IMR-90 (cell line): ENCODE measurements around the gene ANKRD9. TPM values are rescaled to one million over a fixed set of nuclear protein-coding genes. Genes with fewer than 3 reads are reported as not detected.

Experiments
- ATAC-seq: fragments of 200-7000 bp; cut with Tn5 transposase; 2 replicates; pipeline ENCODE4 v1.9.1; 2020; ENCODE audit warnings: low read depth, mild to moderate bottlenecking, moderate library complexity
- BruUV-seq: library from RNA; stranded (reverse); fragments of 400-500 nt; replicated peaks from 2 replicates; lab custom pipeline; 2021; lab: Mats Ljungman, UMichigan
- CTCF ChIA-PET: fragments of 300-600 bp; formaldehyde crosslinking; extraction: SDS; loops from one replicate; lab custom pipeline; 2021; ENCODE audit warnings: antibody characterized with exemption; lab: Yijun Ruan, JAX
- POLR2A ChIA-PET: fragments of 300-600 bp; sonication (Branson Sonifier 250); formaldehyde crosslinking; loops from one replicate; lab custom pipeline; 2022; ENCODE audit warnings: antibody characterized with exemption; ENCODE audit not compliant: unreplicated experiment; lab: Charles Lee
- DNase-seq: peaks from one replicate; pipeline ENCODE4 v3.0.0; 2013
- H2AFZ ChIP-seq: replicated peaks from 2 replicates; pipeline ENCODE3; 2013; ENCODE audit warnings: low read length, mild to moderate bottlenecking; ENCODE audit not compliant: poor library complexity
- H2AK5ac ChIP-seq: 2 replicates; pipeline ENCODE4 v1.6.1; 2013; ENCODE audit warnings: low read depth, low read length, inconsistent platforms
- H2AK9ac ChIP-seq: replicated peaks from 2 replicates; pipeline ENCODE3; 2013; ENCODE audit warnings: mild to moderate bottlenecking, low read depth, low read length, moderate library complexity; ENCODE audit not compliant: poor library complexity
- H2BK120ac ChIP-seq: 2 replicates; pipeline ENCODE4 v1.6.1; 2013; ENCODE audit warnings: low read depth, low read length, inconsistent platforms
- H2BK15ac ChIP-seq: 3 replicates; pipeline ENCODE4 v1.6.1; 2013; ENCODE audit warnings: low read depth, low read length, inconsistent platforms
- H2BK20ac ChIP-seq: 2 replicates; pipeline ENCODE4 v1.6.1; 2013; ENCODE audit warnings: low read depth, mild to moderate bottlenecking, inconsistent platforms, low read length, moderate library complexity
- H2BK5ac ChIP-seq: 2 replicates; pipeline ENCODE4 v1.6.1; 2013; ENCODE audit warnings: mild to moderate bottlenecking, low read depth, low read length, inconsistent platforms; ENCODE audit not compliant: poor library complexity, severe bottlenecking
- H3K14ac ChIP-seq: replicated peaks from 2 replicates; pipeline ENCODE4 v1.6.1; 2013; ENCODE audit warnings: low read depth, low read length, inconsistent platforms
- H3K18ac ChIP-seq: 2 replicates; pipeline ENCODE4 v1.6.1; 2013; ENCODE audit warnings: low read depth, low read length, control low read depth
- H3K23ac ChIP-seq: 2 replicates; pipeline ENCODE4 v1.6.1; 2013; ENCODE audit warnings: low read depth, low read length, inconsistent platforms
- H3K27ac ChIP-seq: 2 replicates; pipeline ENCODE4 v1.5.1; 2013; ENCODE audit warnings: mild to moderate bottlenecking, control low read depth, low read length; ENCODE audit not compliant: insufficient read depth
- H3K27me3 ChIP-seq: 2 replicates; pipeline ENCODE4 v1.6.1; 2013; ENCODE audit warnings: low read length; ENCODE audit not compliant: control insufficient read depth, insufficient read depth
- H3K36me3 ChIP-seq: 2 replicates; pipeline ENCODE4 v1.6.1; 2013; ENCODE audit warnings: low read length, mixed read lengths; ENCODE audit not compliant: control insufficient read depth, insufficient read depth
- H3K4ac ChIP-seq: 2 replicates; pipeline ENCODE4 v1.6.1; 2013; ENCODE audit warnings: low read depth, low read length, inconsistent platforms
- H3K4me1 ChIP-seq: 2 replicates; pipeline ENCODE4 v1.6.1; 2013; ENCODE audit warnings: low read length, mixed read lengths; ENCODE audit not compliant: control insufficient read depth, insufficient read depth
- H3K4me2 ChIP-seq: 2 replicates; pipeline ENCODE4 v1.6.1; 2013; ENCODE audit warnings: low read depth, mild to moderate bottlenecking, control low read depth, low read length, moderate library complexity
- H3K4me3 ChIP-seq: 2 replicates; pipeline ENCODE4 v1.5.1; 2013; ENCODE audit warnings: low read depth, mild to moderate bottlenecking, control low read depth, low read length, moderate library complexity; ENCODE audit not compliant: insufficient read depth
- H3K56ac ChIP-seq: 2 replicates; pipeline ENCODE4 v1.6.1; 2013; ENCODE audit warnings: low read length, inconsistent platforms; ENCODE audit not compliant: insufficient read depth; ENCODE audit errors: extremely low read depth
- H3K79me1 ChIP-seq, 2 experiments: 2 replicates each; pipeline ENCODE4 v1.6.1; 2013; ENCODE audit warnings: low read length in 2 of 2, inconsistent platforms in 1 of 2, low read depth in 1 of 2
- H3K9ac ChIP-seq: 2 replicates; pipeline ENCODE4 v1.6.1; 2013; ENCODE audit warnings: low read depth, low read length, control low read depth
- H3K9me1 ChIP-seq: 2 replicates; pipeline ENCODE4 v1.6.1; 2013; ENCODE audit warnings: low read length, inconsistent platforms; ENCODE audit not compliant: insufficient read depth
- H3K9me3 ChIP-seq: 2 replicates; pipeline ENCODE4 v1.6.1; 2013; ENCODE audit warnings: low read length; ENCODE audit not compliant: control insufficient read depth, insufficient read depth
- H4K20me1 ChIP-seq: 2 replicates; pipeline ENCODE4 v1.6.1; 2013; ENCODE audit warnings: low read length, inconsistent platforms; ENCODE audit not compliant: insufficient read depth
- H4K5ac ChIP-seq: 2 replicates; pipeline ENCODE4 v1.6.1; 2013; ENCODE audit warnings: mild to moderate bottlenecking, low read depth, low read length, control low read depth
- H4K8ac ChIP-seq, 2 experiments: 2 replicates each; pipeline ENCODE4 v1.6.1; 2013; ENCODE audit warnings: low read depth in 2 of 2, low read length in 2 of 2, control low read depth in 1 of 2, inconsistent platforms in 1 of 2
- H4K91ac ChIP-seq: 2 replicates; pipeline ENCODE4 v1.6.1; 2013; ENCODE audit warnings: low read depth, low read length, inconsistent platforms; ENCODE audit not compliant: insufficient read depth
- BHLHE40 ChIP-seq: fragments of 150-350 bp; IDR thresholded peaks from 2 replicates; pipeline ENCODE4 v1.6.1; 2016; ENCODE audit warnings: mild to moderate bottlenecking, low read depth, low read length
- CEBPB ChIP-seq: IDR thresholded peaks from 2 replicates; pipeline ENCODE4 v1.6.1; 2012; ENCODE audit warnings: low read depth, low read length, improper control_type of control experiment
- FOS ChIP-seq: fragments of 150-350 bp; IDR thresholded peaks from 2 replicates; pipeline ENCODE4 v1.6.1; 2016; ENCODE audit warnings: low read depth, low read length
- MAFK ChIP-seq: IDR thresholded peaks from 2 replicates; pipeline ENCODE4 v1.6.1; 2012; ENCODE audit warnings: low read depth, low read length, improper control_type of control experiment
- MAZ ChIP-seq: IDR thresholded peaks from 2 replicates; pipeline ENCODE4 v1.6.1; 2012; ENCODE audit warnings: low read depth, mild to moderate bottlenecking, low read length, improper control_type of control experiment, moderate library complexity, borderline replicate concordance
- POLR2A ChIP-seq: IDR thresholded peaks from 2 replicates; pipeline ENCODE4 v1.6.1; 2012; ENCODE audit warnings: mild to moderate bottlenecking, low read depth, low read length
- RAD21 ChIP-seq: IDR thresholded peaks from 2 replicates; pipeline ENCODE4 v1.6.1; 2012; ENCODE audit warnings: low read length, improper control_type of control experiment
- RCOR1 ChIP-seq: IDR thresholded peaks from 2 replicates; pipeline ENCODE4 v1.6.1; 2012; ENCODE audit warnings: mild to moderate bottlenecking, low read length, improper control_type of control experiment; ENCODE audit not compliant: insufficient replicate concordance
- RFX5 ChIP-seq: IDR thresholded peaks from 2 replicates; pipeline ENCODE4 v1.8.0; 2012; ENCODE audit warnings: low read depth, mild to moderate bottlenecking, low read length, moderate library complexity
- SMC3 ChIP-seq: fragments of 150-350 bp; IDR thresholded peaks from 2 replicates; pipeline ENCODE4 v1.6.1; 2016; ENCODE audit warnings: low read depth, mild to moderate bottlenecking, antibody characterized with exemption, low read length, moderate library complexity
- USF2 ChIP-seq: fragments of 150-350 bp; IDR thresholded peaks from 2 replicates; pipeline ENCODE4 v1.6.1; 2017; ENCODE audit warnings: mild to moderate bottlenecking, antibody characterized with exemption, low read length, low read depth
- WGBS, 2 experiments: methylation state at CpG; one replicate each; pipeline versions ENCODE4 v1.1.5 to v1.1.7; 2013; ENCODE audit warnings: missing lambda C conversion rate in 2 of 2; ENCODE audit not compliant: insufficient read length in 1 of 2; ENCODE audit errors: extremely low coverage in 2 of 2; 5-methylcytosine and 5-hydroxymethylcytosine counted together
- dilution Hi-C: fragments of 300-500 bp; cut with HindIII; formaldehyde crosslinking; loops from one replicate; pipeline ENCODE4 v1.14.3; 2018; ENCODE audit warnings: low sequenced_read_pairs; ENCODE audit not compliant: unreplicated experiment
- in situ Hi-C: fragments of 300-500 bp; cut with MboI; formaldehyde crosslinking; loops from 3 replicates; pipeline ENCODE4 v1.14.3; 2019; ENCODE audit warnings: low sequenced_read_pairs, inconsistent platforms, mixed read lengths
- intact Hi-C: fragments of 100-400 bp; cut with micrococcal nuclease; formaldehyde crosslinking; loops from 2 replicates; pipeline ENCODE4 v1.10.0; 2022
- polyA plus RNA-seq, 3 experiments: library from polyadenylated mRNA; depleted of rRNA; stranded (reverse); fragments of >200 nt; gene quantifications; 2 replicates each; pipeline ENCODE4 v1.2.3, GENCODE V29; 2012; ENCODE audit warnings: low replicate concordance in 1 of 3
- total RNA-seq: library from RNA; depleted of rRNA; stranded (reverse); fragments of >200 nt; gene quantifications from 2 replicates; pipeline ENCODE4 v1.2.3, GENCODE V29; 2012

Gene ANKRD9
- total and polyA plus RNA-seq, 2 of the 4 experiments (the other 2 are of a cell fraction), result 3.9 to 15.7 TPM

GRCh38 chr14:102506626-102506925, 3.0 kb downstream of the ANKRD9 start:
- no peaks in the 10 kb centered on the region for H4K20me1 ChIP-seq
- dilution Hi-C loops, result no loop called here
- no peak for TF ChIP-seq MAFK
- no peak for TF ChIP-seq RAD21
- no peak for TF ChIP-seq SMC3
- no peak for TF ChIP-seq FOS
- no peak for TF ChIP-seq USF2
- TF ChIP-seq RCOR1, result no peak
- TF ChIP-seq BHLHE40, result no peak
- TF ChIP-seq CEBPB, result no peak
- no peak for TF ChIP-seq POLR2A
- TF ChIP-seq MAZ, result no peak
- TF ChIP-seq RFX5, result no peak
- H3K4me3 ChIP-seq, result no peak overlapping the region
- H3K27ac ChIP-seq, result no peak overlapping the region
- H3K9ac ChIP-seq, result no peak overlapping the region
- no peaks in the 10 kb centered on the region for H3K9me3 ChIP-seq
- no peak overlapping the region for H3K4ac ChIP-seq
- H3K79me1 ChIP-seq, result peaks cover 11 to 16% of the 10 kb centered on the region in 2 experiments
- H3K36me3 ChIP-seq, result peaks cover 13% of the 10 kb centered on the region
- POLR2A ChIA-PET, result no interaction called here
- H3K23ac ChIP-seq, result no peak overlapping the region
- H3K4me2 ChIP-seq, result no peak overlapping the region
- no peak overlapping the region for H4K8ac ChIP-seq
- no peak overlapping the region for H2BK15ac ChIP-seq
- no peak overlapping the region for H2BK120ac ChIP-seq
- no peak overlapping the region for H4K91ac ChIP-seq
- WGBS, 2 experiments, result 96% methylated on average over 7 of the region's 11 CpGs; no CpG with 5 or more reads in 1 of the 2 experiments
- H2AFZ ChIP-seq, result no peak overlapping the region
- no peak overlapping the region for H4K5ac ChIP-seq
- no peaks in the 10 kb centered on the region for H3K27me3 ChIP-seq
- no peak overlapping the region for H2AK5ac ChIP-seq
- ATAC-seq, result no peak
- H3K4me1 ChIP-seq, result peaks cover 8% of the 10 kb centered on the region
- H2BK5ac ChIP-seq, result no peak overlapping the region
- intact Hi-C loops, result no loop called here
- no peak for DNase-seq
- no peak overlapping the region for H3K56ac ChIP-seq
- H2AK9ac ChIP-seq, result peak overlapping the region; percentile 50
- in situ Hi-C loops, result no loop called here
- CTCF ChIA-PET, result no interaction called here
- H3K9me1 ChIP-seq, result peaks cover 6% of the 10 kb centered on the region; the same call in 1 of the 2 replicates
- H2BK20ac ChIP-seq, result no peak overlapping the region
- BruUV-seq, result no TSS peak
- no peak overlapping the region for H3K14ac ChIP-seq
- H3K18ac ChIP-seq, result no peak overlapping the region
